Stimulated activated CD4-positive, alpha-beta T cell treated with anti-CD3 and anti-CD28 coated beads, TNF-alpha, amount 100 ng/mL, for 24 hours (primary cell): Measurements from ENCODE around the gene PICK1.

Source experiments
- DNase-seq, 3 experiments: peaks; one replicate each; pipeline ENCODE4 v3.0.0-alpha.2; 2020; ENCODE audit warnings: low read depth in 3 of 3

Gene PICK1

GRCh38 chr22:38087855-38088254, 30.7 kb downstream of the PICK1 start:
- DNase-seq: no peak

- no peak for DNase-seq
These were observed 31.6 kb downstream of the PICK1 start for GRCh38 chr22:38088629-38089473.

- no peak for DNase-seq
These were observed 32.3 kb downstream of the PICK1 start for GRCh38 chr22:38089474-38089851.

- no peak for DNase-seq
These were observed 39.9 kb downstream of the PICK1 start for GRCh38 chr22:38097058-38097457.

GRCh38 chr22:38097557-38098409, 40.6 kb downstream of the PICK1 start:
- no peak for DNase-seq

- DNase-seq: no peak
These were observed 41.4 kb downstream of the PICK1 start for GRCh38 chr22:38098410-38099249.

GRCh38 chr22:38103641-38104040, 46.4 kb downstream of the PICK1 start:
- no peak for DNase-seq

- DNase-seq: no peak
These were observed 46.9 kb downstream of the PICK1 start for GRCh38 chr22:38104084-38104483.

GRCh38 chr22:38106814-38107578, 49.8 kb downstream of the PICK1 start:
- no peak for DNase-seq

- no peak for DNase-seq
These were observed 50.7 kb downstream of the PICK1 start for GRCh38 chr22:38107692-38108515.

GRCh38 chr22:38108561-38109319, 51.5 kb downstream of the PICK1 start:
- DNase-seq: no peak

- no peak for DNase-seq
These were observed 52.3 kb downstream of the PICK1 start for GRCh38 chr22:38109371-38110001.

- no peak for DNase-seq
These were observed 53.0 kb downstream of the PICK1 start, which contains the start of gene BAIAP2L2 for GRCh38 chr22:38110008-38110862. Gene BAIAP2L2 (minus strand): TSS chr22:38110684. CDS start chr22:38110525, 159 bp downstream.

- no peak for DNase-seq
These were observed 54.0 kb downstream of the PICK1 start for GRCh38 chr22:38110863-38111852.

- no peak for DNase-seq
These were observed 54.7 kb downstream of the PICK1 start for GRCh38 chr22:38111925-38112355.

- no peak for DNase-seq
These were observed 55.2 kb downstream of the PICK1 start for GRCh38 chr22:38112381-38112780.
